Measurements from ENCODE around the gene APPBP2.
"Not testable (repeated sequence)": the region's sequence is repeated elsewhere in the genome, so short reads cannot be mapped to it uniquely, and the experiment has no call there.

APPBP2 gene

GRCh38 chr17:60525685-60526514 is at the start of gene APPBP2:
Gene APPBP2 (minus strand): TSS chr17:60526242. CDS start chr17:60525931, 311 bp downstream.
- peak; percentile 87 for DNase-seq

- no peak for DNase-seq
These were observed 47.4 kb upstream of the APPBP2 start for GRCh38 chr17:60573236-60574051.

GRCh38 chr17:60565233-60565632 is 39.2 kb upstream of the APPBP2 start:
- DNase-seq: no peak

- DNase-seq: no peak
These were observed 37.7 kb upstream of the APPBP2 start for GRCh38 chr17:60563743-60564142.

- no peak for DNase-seq
These were observed 36.4 kb upstream of the APPBP2 start for GRCh38 chr17:60562421-60562820.

- no peak for DNase-seq
These were observed 34.8 kb upstream of the APPBP2 start for GRCh38 chr17:60560860-60561257.

- no peak for DNase-seq
These were observed 34.2 kb upstream of the APPBP2 start for GRCh38 chr17:60559995-60560859.

GRCh38 chr17:60559659-60559994 is 33.6 kb upstream of the APPBP2 start:
- no peak for DNase-seq

- DNase-seq: no peak
These were observed 31.8 kb upstream of the APPBP2 start for GRCh38 chr17:60557805-60558204.

GRCh38 chr17:60555786-60556185 is 29.7 kb upstream of the APPBP2 start:
- DNase-seq: no peak

- no peak for DNase-seq
These were observed 28.3 kb upstream of the APPBP2 start for GRCh38 chr17:60554377-60554788.

GRCh38 chr17:60552255-60552654 is 26.2 kb upstream of the APPBP2 start:
- not testable (repeated sequence) for DNase-seq

- no peak for DNase-seq
These were observed 22.9 kb upstream of the APPBP2 start for GRCh38 chr17:60548990-60549389.

GRCh38 chr17:60545465-60546191 is 19.6 kb upstream of the APPBP2 start:
- no peak for DNase-seq

GRCh38 chr17:60542071-60542470 is 16.0 kb upstream of the APPBP2 start:
- no peak for DNase-seq

- DNase-seq: no peak
These were observed 14.4 kb upstream of the APPBP2 start for GRCh38 chr17:60540460-60540859.

GRCh38 chr17:60539807-60540206 is 13.8 kb upstream of the APPBP2 start:
- no peak for DNase-seq

- DNase-seq: no peak
These were observed 12.7 kb upstream of the APPBP2 start for GRCh38 chr17:60538726-60539125.

GRCh38 chr17:60535382-60536279 is 9.6 kb upstream of the APPBP2 start:
- DNase-seq: no peak

- DNase-seq: no peak
These were observed 8.6 kb upstream of the APPBP2 start for GRCh38 chr17:60534613-60535157.

GRCh38 chr17:60534010-60534555 is 8.0 kb upstream of the APPBP2 start:
- DNase-seq: no peak
